GM12878 (cell line): ENCODE results near the gene TYRO3. TPM values are rescaled to one million over a fixed set of nuclear protein-coding genes. Genes with fewer than 3 reads are reported as not detected.

Source experiments
- ATAC-seq: fragments of 200-7000 bp; cut with Tn5 transposase; 3 replicates; pipeline ENCODE4 v1.9.1; 2020; ENCODE audit warnings: mild to moderate bottlenecking, moderate library complexity
- BruUV-seq: library from RNA; stranded (reverse); fragments of 400-500 nt; replicated peaks from 2 replicates; lab custom pipeline; 2021; lab: Mats Ljungman, UMichigan
- CTCF ChIA-PET: fragments of 300-600 bp; sonication (Branson Sonifier 250); formaldehyde crosslinking; extraction: SDS; loops from one replicate; lab custom pipeline; 2021; ENCODE audit warnings: inconsistent platforms; lab: Yijun Ruan, JAX
- POLR2A ChIA-PET: fragments of 350-600 bp; formaldehyde crosslinking; extraction: SDS; loops from one replicate; lab custom pipeline; 2021; ENCODE audit warnings: inconsistent platforms; lab: Charles Lee
- RAD21 ChIA-PET: fragments of 300-600 bp; sonication (Branson Sonifier 250); formaldehyde crosslinking; loops from one replicate; lab custom pipeline; 2023; ENCODE audit warnings: antibody characterized with exemption; ENCODE audit not compliant: unreplicated experiment; lab: Charles Lee
- SMC1A ChIA-PET: fragments of 300-600 bp; sonication (Branson Sonifier 250); formaldehyde crosslinking; loops from one replicate; lab custom pipeline; 2023; ENCODE audit not compliant: unreplicated experiment, uncharacterized antibody; lab: Charles Lee
- DNase-seq: peaks from one replicate; pipeline ENCODE4 v3.0.0-alpha.2; 2011; ENCODE audit warnings: low read depth, low spot score
- FAIRE-seq: peaks from 3 replicates; lab custom pipeline; 2011; peaks lifted over from hg19 to GRCh38; lab: Jason Lieb, UNC
- H2AFZ ChIP-seq: 2 replicates; pipeline ENCODE4 v1.6.0; 2011; ENCODE audit warnings: low read depth, low read length, control low read depth; ENCODE audit not compliant: control insufficient read depth
- H3K27ac ChIP-seq: 2 replicates; pipeline ENCODE4 v1.5.1; 2011; ENCODE audit warnings: control low read depth; ENCODE audit not compliant: control insufficient read depth, insufficient read depth
- H3K27me3 ChIP-seq, 2 experiments: replicated peaks in 1 of 2; 2 replicates each; pipeline versions ENCODE4 v1.6.0 to v1.6.1; 2011; ENCODE audit warnings: low read length in 1 of 2; ENCODE audit not compliant: control insufficient read depth in 2 of 2, insufficient read depth in 2 of 2
- H3K36me3 ChIP-seq, 2 experiments: 2 replicates each; pipeline ENCODE4 v1.5.1; 2011; ENCODE audit warnings: low read length in 1 of 2; ENCODE audit not compliant: control insufficient read depth in 2 of 2, insufficient read depth in 2 of 2
- H3K4me1 ChIP-seq: 2 replicates; pipeline ENCODE4 v1.6.1; 2011; ENCODE audit warnings: mild to moderate bottlenecking, low read length, moderate library complexity, mixed read lengths; ENCODE audit not compliant: control insufficient read depth, insufficient read depth
- H3K4me2 ChIP-seq: 2 replicates; pipeline ENCODE4 v1.6.0; 2011; ENCODE audit warnings: control low read depth; ENCODE audit not compliant: control insufficient read depth, insufficient read depth
- H3K4me3 ChIP-seq: fragments of 200-600 bp; sonication (generic); 2 replicates; pipeline ENCODE4 v1.5.1; 2016
- H3K79me2 ChIP-seq: 2 replicates; pipeline ENCODE4 v1.6.0; 2011; ENCODE audit warnings: low read length; ENCODE audit not compliant: control insufficient read depth, insufficient read depth
- H3K9ac ChIP-seq: 2 replicates; pipeline ENCODE4 v1.8.0; 2011; ENCODE audit warnings: low read length, control low read depth, mixed read lengths; ENCODE audit not compliant: control insufficient read depth, insufficient read depth
- H3K9me3 ChIP-seq: replicated peaks from 3 replicates; pipeline ENCODE4 v1.5.1; 2011; ENCODE audit warnings: mild to moderate bottlenecking, low read length; ENCODE audit not compliant: control insufficient read depth, insufficient read depth
- H4K20me1 ChIP-seq: 2 replicates; pipeline ENCODE4 v1.6.0; 2011; ENCODE audit not compliant: control insufficient read depth, insufficient read depth
- CHD2 ChIP-seq: IDR thresholded peaks from 2 replicates; pipeline ENCODE4 v1.6.1; 2011; ENCODE audit warnings: low read depth, low read length, improper control_type of control experiment, borderline replicate concordance
- FOS ChIP-seq: IDR thresholded peaks from 3 replicates; pipeline ENCODE4 v1.6.1; 2011; ENCODE audit warnings: borderline replicate concordance; ENCODE audit not compliant: insufficient read length; ENCODE audit errors: extremely low read depth
- GABPA ChIP-seq: IDR thresholded peaks from 2 replicates; pipeline ENCODE4 v1.6.1; 2014; ENCODE audit warnings: antibody characterized with exemption, low read depth, mild to moderate bottlenecking, inconsistent platforms
- HSF1 ChIP-seq: fragments of 150-350 bp; IDR thresholded peaks from 2 replicates; pipeline ENCODE4 v1.6.1; 2014; ENCODE audit warnings: mild to moderate bottlenecking, low read depth, low read length
- IKZF1 ChIP-seq: fragments of 450-650 bp; conservative IDR thresholded peaks from 2 replicates; pipeline ENCODE4 v1.6.1; 2017; ENCODE audit warnings: antibody characterized with exemption, mild to moderate bottlenecking
- LARP7 ChIP-seq: fragments of 450-650 bp; IDR thresholded peaks from 2 replicates; pipeline ENCODE4 v1.6.1; 2017; ENCODE audit warnings: mild to moderate bottlenecking
- NBN ChIP-seq: fragments of 450-650 bp; IDR thresholded peaks from 2 replicates; pipeline ENCODE4 v1.6.1; 2016
- PBX3 ChIP-seq: IDR thresholded peaks from 2 replicates; pipeline ENCODE4 v1.6.1; 2011; ENCODE audit warnings: mild to moderate bottlenecking, low read depth, low read length, moderate library complexity; ENCODE audit not compliant: insufficient replicate concordance
- RUNX3 ChIP-seq: IDR thresholded peaks from 2 replicates; pipeline ENCODE4 v1.6.1; 2012; ENCODE audit warnings: low read length, inconsistent platforms
- SIX5 ChIP-seq: IDR thresholded peaks from 2 replicates; pipeline ENCODE4 v1.6.1; 2011; ENCODE audit warnings: mild to moderate bottlenecking, low read depth, low read length, moderate library complexity; ENCODE audit not compliant: severe bottlenecking
- STAT1 ChIP-seq: fragments of 450-650 bp; conservative IDR thresholded peaks from 2 replicates; pipeline ENCODE4 v1.6.1; 2014; ENCODE audit warnings: antibody characterized with exemption, mild to moderate bottlenecking
- USF1 ChIP-seq: IDR thresholded peaks from 2 replicates; pipeline ENCODE4 v1.6.1; 2011; ENCODE audit warnings: borderline replicate concordance, low read depth, mild to moderate bottlenecking, moderate library complexity, mixed read lengths, low read length; ENCODE audit not compliant: insufficient read depth; ENCODE audit errors: extremely low read length
- ZBED1 ChIP-seq: IDR thresholded peaks from 2 replicates; pipeline ENCODE4 v1.6.1; 2016; ENCODE audit warnings: borderline replicate concordance
- ZBTB4 ChIP-seq: fragments of 450-650 bp; formaldehyde crosslinking; IDR thresholded peaks from 2 replicates; pipeline ENCODE4 v1.4.0; 2022; ENCODE audit warnings: mild to moderate bottlenecking, moderate library complexity
- WGBS: methylation state at CpG from one replicate; pipeline ENCODE4 v1.1.6; 2016; ENCODE audit warnings: low lambda C conversion rate; ENCODE audit not compliant: insufficient replicate concordance, insufficient coverage; ENCODE audit errors: missing lambda C conversion rate; 5-methylcytosine and 5-hydroxymethylcytosine counted together
- in situ Hi-C: fragments of 300-500 bp; cut with MboI; formaldehyde crosslinking; loops from 9 replicates; pipeline ENCODE4 v1.14.3; 2018; ENCODE audit warnings: mixed read lengths
- intact Hi-C: fragments of 100-400 bp; cut with micrococcal nuclease; formaldehyde crosslinking; loops from one replicate; pipeline ENCODE4 v1.14.2; 2022; ENCODE audit not compliant: unreplicated experiment
- polyA plus RNA-seq, 11 experiments: library from polyadenylated mRNA; depleted of rRNA in 4 of 11; unstranded in 6 of 11; stranded (reverse) in 5 of 11; fragments of >200 nt; fragmentation: Nextera tagmentation in 4 of 11; fragmentation: Illumina TruSeq in 1 of 11; extraction: Ambion mirVana in 4 of 11; extraction: Trizol in 1 of 11; gene quantifications; 1 replicate in 1 of 11; 2 replicates in 10 of 11; pipeline versions ENCODE4 v1.2.1 to v1.2.3, GENCODE V29; 2011 to 2016; ENCODE audit warnings: inconsistent platforms in 2 of 11, missing spikeins in 2 of 11, low read depth in 1 of 11
- total RNA-seq, 4 experiments: library from RNA; depleted of rRNA in 3 of 4; stranded (reverse); fragments of >200 nt in 3 of 4; fragmentation: Illumina TruSeq in 1 of 4; extraction: Trizol in 1 of 4; gene quantifications; 2 replicates each; pipeline versions ENCODE4 v1.2.1 to v1.2.3, GENCODE V29; 2013 to 2021

TYRO3 gene
- total and polyA plus RNA-seq, 10 of the 15 experiments (the other 5 are each of a cell fraction or from before 2014, with no cell fraction given): 0.06 to 0.28 (median 0.13) TPM; not detected in 4

- no peaks in the 10 kb centered on the region for H3K79me2 ChIP-seq
- POLR2A ChIA-PET: interaction anchor here (1.0 kb wide), 2 partner anchors 20 to 43 kb away, joined by 4 to 8 read pairs; partner anchors contain the start of gene ITPKA
- peak; percentile 64 for ATAC-seq
- no peak overlapping the region; the same call in 1 of the 2 replicates for H2AFZ ChIP-seq
- RAD21 ChIA-PET: interaction anchor here (1.0 to 2.6 kb wide), 3 partner anchors 18 to 47 kb away, joined by 3 to 11 read pairs (median 5); partner anchors contain the start of gene ITPKA
- no peak for FAIRE-seq
- peaks cover 23% of the 10 kb centered on the region for H3K4me1 ChIP-seq
- 0 out of 4 replicates have a peak, but pooled peaks cover 0 to 3% of the 10 kb centered on the region in 2 experiments for H3K36me3 ChIP-seq
- DNase-seq: no peak
- 6% methylated on average over 36 of the region's 40 CpGs for WGBS
- peak overlapping the region; percentile 96 for H3K4me2 ChIP-seq
- no peak overlapping the region for H3K27ac ChIP-seq
- peaks cover 5 to 20% of the 10 kb centered on the region in 2 experiments for H3K27me3 ChIP-seq
- in situ Hi-C loops: no loop called here
- intact Hi-C loops: no loop called here
- H4K20me1 ChIP-seq: no peaks in the 10 kb centered on the region
- CTCF ChIA-PET: interaction anchor here (1.6 to 4.9 kb wide), 2 partner anchors 11 to 47 kb away, joined by 3 to 17 read pairs; no protein-coding TSS in a partner anchor
- no peaks in the 10 kb centered on the region for H3K9me3 ChIP-seq
- peak overlapping the region; percentile 67 for H3K4me3 ChIP-seq
- SMC1A ChIA-PET: interaction anchor here (1.4 to 2.6 kb wide), 2 partner anchors 30 to 47 kb away, joined by 4 to 11 read pairs; no protein-coding TSS in a partner anchor
- BruUV-seq: no TSS peak
- peak overlapping the region; percentile 22; the same call in 1 of the 2 replicates for H3K9ac ChIP-seq
- TF ChIP-seq PBX3 (no peak), CHD2 (no peak), IKZF1 (peak; percentile 54), ZBTB4 (CRISPR knock-in tag) (no peak), RUNX3 (peak; percentile 67), USF1 (no peak), STAT1 (no peak), ZBED1 (no peak), FOS (no peak), GABPA (no peak), SIX5 (no peak), HSF1 (no peak), NBN (no peak), LARP7 (no peak)
Observed at GRCh38 chr15:41512940-41513505, 46.0 kb upstream of the TYRO3 start.
